T-helper 2 cell treated with Interferon-gamma antibody and Interleukin-4, amounts not matched to agents 5 μg/mL and 100 μg/mL, for 36 hours (primary cell): ENCODE data around the gene TRPC3.

Experiments used
- DNase-seq: peaks from one replicate; pipeline ENCODE4 v3.0.0; 2021; ENCODE audit warnings: low spot score
- H3K27ac Mint-ChIP-seq: one replicate; pipeline ENCODE4 v1.8.0; 2021; ENCODE audit warnings: mild to moderate bottlenecking, mixed read lengths
- H3K27me3 Mint-ChIP-seq: one replicate; pipeline ENCODE4 v1.8.0; 2021; ENCODE audit warnings: low read depth, mixed read lengths
- H3K36me3 Mint-ChIP-seq: one replicate; pipeline ENCODE4 v1.8.0; 2021; ENCODE audit warnings: low read depth, mixed read lengths
- H3K4me1 Mint-ChIP-seq: one replicate; pipeline ENCODE4 v1.8.0; 2021; ENCODE audit warnings: low read depth, mixed read lengths
- H3K4me3 Mint-ChIP-seq: one replicate; pipeline ENCODE4 v1.8.0; 2022; ENCODE audit warnings: mild to moderate bottlenecking, moderate library complexity, mixed read lengths
- H3K9me3 Mint-ChIP-seq: one replicate; pipeline ENCODE4 v1.8.0; 2021; ENCODE audit warnings: mixed read lengths

The TRPC3 gene

DNA sequence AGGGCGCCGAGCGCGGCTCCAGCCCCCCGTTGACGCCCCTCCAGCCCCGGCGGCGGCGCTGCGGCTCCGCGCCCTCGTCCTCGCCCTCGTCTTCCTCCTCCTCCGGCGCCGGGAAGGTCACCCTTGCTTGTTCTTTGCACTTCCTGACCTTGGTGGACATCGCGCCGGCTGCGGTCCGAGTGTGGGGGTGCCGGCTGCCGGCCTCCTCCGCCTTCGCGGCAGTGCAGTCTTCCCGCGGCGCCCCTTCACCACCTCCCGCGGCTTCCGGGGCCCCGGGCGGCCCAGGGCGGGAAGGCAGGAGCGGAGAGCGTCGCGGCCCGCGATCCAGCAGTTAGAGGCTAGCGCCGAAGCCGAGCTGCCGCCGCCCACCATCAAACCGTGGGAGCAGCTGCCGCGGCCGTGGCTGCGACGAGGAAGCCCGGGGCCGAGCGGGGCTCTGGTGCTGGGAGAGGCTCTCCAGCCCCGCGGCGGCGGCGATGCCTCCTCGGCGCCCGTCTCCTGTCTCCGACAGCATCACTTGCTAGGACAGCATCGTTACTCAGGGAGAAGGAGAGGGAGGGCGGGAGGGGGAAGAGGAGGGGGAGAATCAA lies at the start of gene TRPC3:
TSS of gene TRPC3 (minus strand) at position 540 of the 590 bp plus-strand sequence. CDS start at position 160, 380 bp downstream.
- H3K9me3 Mint-ChIP-seq = no peaks in the 10 kb centered on the region
- peak within 1 kb of the TSS; percentile 88 for H3K4me3 Mint-ChIP-seq
- no peak within 1 kb of the TSS for H3K27ac Mint-ChIP-seq
- H3K36me3 Mint-ChIP-seq = peaks cover 1% of the 10 kb centered on the region
- H3K27me3 Mint-ChIP-seq = peaks cover 59% of the 10 kb centered on the region
- peak; percentile 18 for DNase-seq
- H3K4me1 Mint-ChIP-seq = peaks cover 24% of the 10 kb centered on the region

- Mint-ChIP-seq H3K9me3 (no peaks in the 10 kb centered on the region), H3K4me1 (no peaks in the 10 kb centered on the region), H3K27me3 (peaks cover 28% of the 10 kb centered on the region), H3K4me3 (no peak overlapping the region), H3K36me3 (no peaks in the 10 kb centered on the region), H3K27ac (no peak overlapping the region)
- no peak for DNase-seq
Measured at GRCh38 chr4:122000849-122001248, 49.0 kb upstream of the TRPC3 start.

DNA sequence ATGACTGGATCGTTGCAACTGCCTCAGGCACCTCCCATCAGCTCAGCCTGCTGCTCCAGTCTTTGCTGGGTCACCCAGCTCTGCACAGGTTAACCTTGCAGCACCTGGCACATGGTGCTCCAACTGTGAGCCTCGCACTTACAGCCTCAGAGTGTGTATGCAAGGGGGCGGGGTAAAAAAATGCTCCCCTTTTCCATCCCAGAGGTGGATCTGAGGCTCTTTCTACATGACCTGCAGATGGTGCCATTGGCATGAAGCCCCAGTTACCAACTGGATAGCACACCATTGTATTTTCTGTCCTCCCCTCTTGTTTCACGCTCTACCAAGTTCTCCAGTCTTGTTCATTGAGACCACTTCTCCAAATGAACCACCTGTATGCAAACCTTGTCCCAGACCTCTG lies 46.2 kb upstream of the TRPC3 start:
- Mint-ChIP-seq H3K4me3 (no peak overlapping the region), H3K27me3 (peaks cover 39% of the 10 kb centered on the region), H3K9me3 (no peaks in the 10 kb centered on the region), H3K36me3 (no peaks in the 10 kb centered on the region), H3K4me1 (no peaks in the 10 kb centered on the region), H3K27ac (no peak overlapping the region)
- no peak for DNase-seq

DNA sequence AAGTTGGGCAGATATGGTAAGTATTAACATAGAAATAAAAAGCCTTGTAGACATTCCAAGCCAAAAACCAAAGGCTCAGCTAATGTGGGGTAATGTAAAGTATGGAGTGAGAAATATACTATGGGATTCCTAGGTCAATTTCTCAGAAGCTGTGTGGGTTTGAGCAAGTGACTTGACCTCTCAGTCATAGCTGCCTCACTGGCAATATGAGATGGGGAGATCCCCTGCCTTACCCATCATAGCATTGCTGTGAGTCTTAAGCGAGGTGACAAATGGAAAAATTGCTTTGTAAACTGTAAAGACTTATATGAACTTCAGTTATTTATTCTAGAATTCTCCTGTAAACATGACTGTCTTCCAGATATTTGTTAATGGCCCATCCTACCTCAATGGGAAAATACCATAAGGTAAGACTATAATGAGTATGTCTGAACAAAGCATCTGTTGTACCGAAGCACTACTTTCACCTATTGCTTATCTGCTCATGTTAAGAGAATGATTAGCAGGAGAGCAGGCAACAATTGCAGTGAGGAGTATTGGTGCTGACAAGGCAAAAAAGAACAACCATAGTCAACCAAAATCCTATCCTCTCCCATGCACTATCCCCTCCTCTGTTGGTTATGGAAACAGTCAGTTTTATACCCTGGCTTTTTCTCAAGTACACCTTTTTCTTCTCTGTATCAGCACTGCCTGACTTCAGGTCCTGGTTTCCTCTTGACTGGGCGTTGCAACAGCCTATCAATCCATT lies 44.1 kb upstream of the TRPC3 start:
- H3K4me3 Mint-ChIP-seq = no peak overlapping the region

GRCh38 chr4:121991968-121992367 lies 40.1 kb upstream of the TRPC3 start:
- Mint-ChIP-seq H3K9me3 (no peaks in the 10 kb centered on the region), H3K36me3 (no peaks in the 10 kb centered on the region), H3K4me3 (no peak overlapping the region), H3K27ac (no peak overlapping the region), H3K27me3 (peaks cover 38% of the 10 kb centered on the region), H3K4me1 (no peaks in the 10 kb centered on the region)
- no peak for DNase-seq

More for the DNA sequence above, 44.1 kb upstream of the TRPC3 start:
- Mint-ChIP-seq H3K4me1 (no peaks in the 10 kb centered on the region), H3K9me3 (no peaks in the 10 kb centered on the region), H3K27ac (no peak overlapping the region), H3K36me3 (no peaks in the 10 kb centered on the region), H3K27me3 (peaks cover 37% of the 10 kb centered on the region)
- DNase-seq = no peak

GRCh38 chr4:121990489-121990888 lies 38.6 kb upstream of the TRPC3 start:
- no peaks in the 10 kb centered on the region for H3K4me1 Mint-ChIP-seq

DNA sequence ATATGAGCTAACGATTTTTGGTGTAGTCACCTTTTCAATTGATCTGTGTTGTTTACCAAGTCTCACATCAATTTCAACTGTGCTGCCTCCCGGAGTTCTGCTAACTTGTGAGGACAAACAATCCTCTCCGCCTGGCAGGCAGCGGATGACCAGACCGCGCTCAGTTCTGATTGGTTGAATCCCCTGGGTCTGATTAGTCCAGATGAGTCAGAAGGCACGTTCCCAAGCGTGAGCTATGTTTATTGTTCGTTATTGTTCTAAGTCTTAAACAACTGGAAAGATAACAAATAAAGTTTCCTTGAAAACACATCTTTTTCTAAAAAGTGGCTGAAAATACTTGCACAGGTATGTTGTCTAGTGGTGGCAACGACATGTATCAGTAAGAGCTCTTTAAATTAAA lies 37.9 kb upstream of the TRPC3 start:
- H3K27ac Mint-ChIP-seq = no peak overlapping the region
- DNase-seq = no peak
- no peaks in the 10 kb centered on the region for H3K9me3 Mint-ChIP-seq
- no peaks in the 10 kb centered on the region for H3K4me1 Mint-ChIP-seq
- H3K4me3 Mint-ChIP-seq = no peak overlapping the region
- no peaks in the 10 kb centered on the region for H3K36me3 Mint-ChIP-seq
- H3K27me3 Mint-ChIP-seq = peaks cover 34% of the 10 kb centered on the region

More at GRCh38 chr4:121990489-121990888, 38.6 kb upstream of the TRPC3 start:
- Mint-ChIP-seq H3K27me3 (peaks cover 37% of the 10 kb centered on the region), H3K36me3 (no peaks in the 10 kb centered on the region), H3K27ac (no peak overlapping the region), H3K9me3 (no peaks in the 10 kb centered on the region), H3K4me3 (no peak overlapping the region)
- no peak for DNase-seq

DNA sequence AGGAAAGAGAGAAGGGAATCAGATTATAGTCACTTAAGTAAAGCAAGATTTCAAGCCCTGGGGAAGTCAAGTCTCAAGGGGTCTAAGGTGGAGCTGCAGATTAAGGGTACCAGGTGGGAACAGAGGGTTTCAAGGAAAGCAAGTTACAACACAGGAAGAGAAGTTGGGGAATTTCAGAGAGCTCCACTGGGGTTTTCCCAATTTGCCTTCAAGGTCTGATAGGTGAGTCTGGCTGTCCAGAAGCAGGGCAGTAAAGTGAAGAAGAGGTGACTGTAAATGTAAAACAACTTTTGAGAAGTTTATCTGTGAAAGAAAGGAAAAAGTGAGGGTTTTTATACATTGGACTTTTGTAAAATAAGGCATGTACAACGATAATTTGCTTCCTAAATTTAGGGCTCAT lies 37.1 kb upstream of the TRPC3 start:
- Mint-ChIP-seq H3K27ac (no peak overlapping the region), H3K4me3 (no peak overlapping the region), H3K4me1 (no peaks in the 10 kb centered on the region)

DNA sequence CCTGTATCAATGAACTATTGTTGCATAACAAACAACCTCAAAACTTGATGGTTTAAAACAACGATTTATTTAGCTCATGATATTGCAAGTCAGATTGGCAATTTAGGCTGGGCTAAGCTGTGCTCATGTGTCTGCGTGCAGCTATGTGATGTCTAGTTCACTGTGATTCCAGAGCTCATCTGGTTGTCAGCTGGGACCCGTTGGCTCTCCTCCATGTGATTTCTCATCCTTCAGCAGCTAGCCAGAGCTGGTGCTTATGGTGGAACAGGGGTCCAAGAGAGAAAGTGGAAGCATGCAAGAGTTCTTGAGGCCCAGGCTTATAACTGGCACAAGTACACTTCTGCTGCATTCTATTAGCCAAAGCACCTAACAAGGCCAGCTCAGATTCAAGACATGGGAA lies 28.8 kb upstream of the TRPC3 start:
- no peaks in the 10 kb centered on the region for H3K9me3 Mint-ChIP-seq
- H3K27ac Mint-ChIP-seq = no peak overlapping the region
- H3K27me3 Mint-ChIP-seq = peaks cover 21% of the 10 kb centered on the region
- no peaks in the 10 kb centered on the region for H3K36me3 Mint-ChIP-seq
- H3K4me3 Mint-ChIP-seq = no peak overlapping the region
- no peak for DNase-seq
- peaks cover 6% of the 10 kb centered on the region for H3K4me1 Mint-ChIP-seq

More for the DNA sequence above, 37.1 kb upstream of the TRPC3 start:
- Mint-ChIP-seq H3K27me3 (peaks cover 27% of the 10 kb centered on the region), H3K9me3 (no peaks in the 10 kb centered on the region), H3K36me3 (no peaks in the 10 kb centered on the region)
- no peak for DNase-seq

DNA sequence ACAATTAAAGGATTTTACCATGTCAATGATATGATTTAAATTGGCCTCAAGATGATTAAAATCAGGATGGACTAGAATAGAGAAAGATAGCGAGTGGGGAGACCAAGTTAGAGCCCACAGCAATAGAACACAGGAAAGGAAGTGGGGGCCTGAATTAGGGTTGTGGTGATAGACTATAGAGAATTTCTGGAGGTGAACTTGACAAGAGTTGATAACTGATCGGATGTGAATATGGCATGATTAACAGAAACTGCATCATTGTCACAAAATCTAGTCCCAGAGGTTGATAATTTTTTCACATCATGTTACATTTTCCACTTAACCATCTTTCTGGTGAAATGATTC lies 26.3 kb upstream of the TRPC3 start:
- H3K27me3 Mint-ChIP-seq = peaks cover 28% of the 10 kb centered on the region
- H3K27ac Mint-ChIP-seq = no peak overlapping the region
- peaks cover 6% of the 10 kb centered on the region for H3K4me1 Mint-ChIP-seq
- H3K4me3 Mint-ChIP-seq = no peak overlapping the region
- no peaks in the 10 kb centered on the region for H3K9me3 Mint-ChIP-seq
- no peak for DNase-seq
- H3K36me3 Mint-ChIP-seq = no peaks in the 10 kb centered on the region

DNA sequence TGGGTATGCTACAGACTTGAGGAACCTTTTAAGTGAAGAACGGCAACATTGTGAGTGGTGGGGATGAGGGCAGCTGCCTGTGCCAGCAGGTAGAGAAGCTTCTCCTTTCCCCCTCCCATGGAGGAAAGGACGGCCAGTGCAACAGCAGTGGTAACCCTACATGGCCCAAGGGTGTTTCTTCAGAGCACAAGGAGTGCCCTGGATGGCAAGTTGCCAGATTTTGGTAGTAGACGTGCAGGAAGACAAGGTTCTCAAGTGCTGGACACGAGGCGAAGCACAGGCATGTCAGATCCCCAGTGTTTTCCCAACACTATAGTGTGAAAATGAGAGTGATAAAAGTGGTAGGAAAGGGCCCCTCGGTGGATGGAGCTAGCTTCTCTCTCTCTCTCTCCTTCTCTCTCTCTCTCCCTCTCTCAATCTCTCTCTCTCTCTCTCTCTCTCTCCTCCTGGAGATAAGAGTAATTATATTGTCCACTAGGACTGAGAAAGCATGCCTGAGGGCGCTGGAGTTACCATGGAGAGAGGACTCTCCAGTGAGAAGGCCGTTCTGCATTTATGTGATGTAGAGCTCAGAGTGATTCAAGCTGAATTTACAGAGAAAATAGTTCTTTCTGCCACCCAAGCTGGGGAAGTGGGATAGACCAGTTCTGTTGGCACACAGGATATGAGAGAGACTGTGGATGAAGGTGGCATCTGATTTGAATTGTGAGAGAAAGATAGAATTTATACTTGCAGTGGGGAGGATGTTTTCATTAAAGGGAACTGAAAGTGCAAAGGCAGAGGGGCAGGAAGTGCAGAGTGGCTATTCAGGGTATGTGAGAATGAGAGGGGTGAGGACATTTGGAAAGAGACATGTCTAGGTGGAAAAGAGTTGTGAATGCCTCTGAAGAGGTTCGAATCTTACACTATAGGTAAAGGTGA lies 25.7 kb upstream of the TRPC3 start:
- peaks cover 6% of the 10 kb centered on the region for H3K4me1 Mint-ChIP-seq
- H3K36me3 Mint-ChIP-seq = no peaks in the 10 kb centered on the region
- H3K9me3 Mint-ChIP-seq = no peaks in the 10 kb centered on the region
- H3K27ac Mint-ChIP-seq = no peak overlapping the region
- H3K27me3 Mint-ChIP-seq = peaks cover 24% of the 10 kb centered on the region
- no peak for DNase-seq
- H3K4me3 Mint-ChIP-seq = no peak overlapping the region

DNA sequence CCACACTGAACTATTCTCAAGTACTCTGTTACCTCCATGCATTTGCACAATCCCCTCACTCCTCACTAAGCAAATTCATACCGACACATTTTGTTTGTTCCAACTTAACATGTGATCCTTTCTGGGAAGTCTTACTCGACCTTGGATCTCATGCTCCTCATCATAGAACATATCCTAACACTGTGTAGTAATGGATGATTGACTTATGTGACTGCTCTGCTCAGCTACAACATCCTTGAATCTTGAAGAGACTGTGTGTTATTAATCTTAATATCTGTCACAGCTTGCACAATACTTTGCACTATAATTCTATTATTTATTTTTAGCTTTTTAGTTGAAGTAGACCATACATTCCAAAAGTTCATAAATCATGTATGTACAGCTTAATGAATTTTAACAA lies 23.9 kb upstream of the TRPC3 start:
- H3K4me3 Mint-ChIP-seq = no peak overlapping the region
- H3K27me3 Mint-ChIP-seq = peaks cover 26% of the 10 kb centered on the region
- no peak for DNase-seq
- H3K27ac Mint-ChIP-seq = no peak overlapping the region
- no peaks in the 10 kb centered on the region for H3K36me3 Mint-ChIP-seq
- peaks cover 6% of the 10 kb centered on the region for H3K4me1 Mint-ChIP-seq
- H3K9me3 Mint-ChIP-seq = no peaks in the 10 kb centered on the region

GRCh38 chr4:121973816-121974215 lies 22.0 kb upstream of the TRPC3 start:
- H3K27me3 Mint-ChIP-seq = peaks cover 31% of the 10 kb centered on the region
- H3K9me3 Mint-ChIP-seq = no peaks in the 10 kb centered on the region
- no peak for DNase-seq
- H3K36me3 Mint-ChIP-seq = no peaks in the 10 kb centered on the region
- no peak overlapping the region for H3K4me3 Mint-ChIP-seq
- peaks cover 6% of the 10 kb centered on the region for H3K4me1 Mint-ChIP-seq
- H3K27ac Mint-ChIP-seq = no peak overlapping the region

DNA sequence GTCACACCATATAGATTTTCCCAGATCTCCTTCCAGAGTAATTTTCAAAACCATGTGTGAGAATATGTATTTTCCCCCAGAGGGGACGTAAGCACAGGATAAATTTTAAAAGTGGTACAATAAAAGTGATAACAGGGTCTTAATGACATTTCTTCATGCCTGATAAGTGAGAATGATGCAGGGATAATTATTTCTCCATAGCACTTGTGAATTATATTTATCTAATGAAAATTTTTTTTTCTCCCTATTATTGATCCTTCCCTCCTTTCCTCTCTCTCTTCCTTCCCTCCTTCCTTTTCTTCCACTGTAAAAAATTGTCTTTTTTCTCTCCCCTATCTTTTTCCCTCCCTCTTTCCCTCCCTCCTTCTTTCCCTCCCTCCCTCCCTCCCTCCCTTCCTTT lies 17.0 kb upstream of the TRPC3 start:
- Mint-ChIP-seq H3K4me3 (no peak overlapping the region), H3K27ac (no peak overlapping the region), H3K27me3 (peaks cover 41% of the 10 kb centered on the region), H3K4me1 (no peaks in the 10 kb centered on the region), H3K36me3 (no peaks in the 10 kb centered on the region), H3K9me3 (no peaks in the 10 kb centered on the region)
- no peak for DNase-seq
